HG03045 (cell line): ENCODE measurements around the gene GTF2IRD1.
"Not testable (repeated sequence)": the region's sequence is repeated elsewhere in the genome, so short reads cannot be mapped to it uniquely, and the experiment has no call there.

Experiments used
- ATAC-seq: cut with Tn5 transposase; IDR thresholded peaks from one replicate; pipeline ENCODE4 v1.9.1; 2021; ENCODE audit warnings: mild to moderate bottlenecking, moderate library complexity; ENCODE audit not compliant: unreplicated experiment

GTF2IRD1 gene

GRCh38 chr7:74625446-74625845 lies 171.7 kb downstream of the GTF2IRD1 start:
- no peak for ATAC-seq

- no peak for ATAC-seq
Observed at GRCh38 chr7:74627661-74628411, 174.1 kb downstream of the GTF2IRD1 start.

- ATAC-seq: no peak
Observed at GRCh38 chr7:74632505-74632904, 178.8 kb downstream of the GTF2IRD1 start.

GRCh38 chr7:74633451-74633921 lies 179.8 kb downstream of the GTF2IRD1 start:
- no peak for ATAC-seq

- no peak for ATAC-seq
Observed at GRCh38 chr7:74637745-74638144, 184.0 kb downstream of the GTF2IRD1 start.

GRCh38 chr7:74650055-74650454 lies 196.3 kb downstream of the GTF2IRD1 start:
- peak; percentile 75 for ATAC-seq

- peak; percentile 57 for ATAC-seq
Observed at GRCh38 chr7:74650493-74651132, 196.9 kb downstream of the GTF2IRD1 start.

GRCh38 chr7:74651133-74651504 lies 197.4 kb downstream of the GTF2IRD1 start:
- ATAC-seq: not testable (repeated sequence)
